ENCODE measurements around the gene ZMYND8. TPM values are rescaled to one million over a fixed set of nuclear protein-coding genes. Genes with fewer than 3 reads are reported as not detected.
"Not testable (repeated sequence)": the region's sequence is repeated elsewhere in the genome, so short reads cannot be mapped to it uniquely, and the experiment has no call there.

ZMYND8 gene
- total and polyA plus RNA-seq, 5 donors: 10.0 to 35.7 (median 31.4) TPM

GRCh38 chr20:47290666-47291430, 65.7 kb downstream of the ZMYND8 start:
- intact Hi-C loops (cut with DNase I): loop anchor here in 2 of 4 donors (5.0 to 10.0 kb wide), 2 partner anchors 84 to 91 kb away; no protein-coding TSS in a partner anchor
- 96% methylated on average over 11 of the region's 11 CpGs for WGBS
- ATAC-seq: no peak

GRCh38 chr20:47290008-47290407, 66.5 kb downstream of the ZMYND8 start:
- no peak for DNase-seq
- Histone ChIP-seq H3K27ac (ENCODE audit: low read length) (no peak overlapping the region), H3K4me1 (ENCODE audit: control insufficient read depth, insufficient read depth, low read length) (peaks cover under 1% of the 10 kb centered on the region), H3K27me3 (ENCODE audit: control insufficient read depth, insufficient read depth) (no peaks in the 10 kb centered on the region), H3K4me3 (ENCODE audit: low read length) (no peak overlapping the region), H3K9me3 (ENCODE audit: control insufficient read depth, low read length) (no peaks in the 10 kb centered on the region)
- 94% methylated on average over 3 of the region's 3 CpGs for WGBS
- no peak for ATAC-seq
- intact Hi-C loops (cut with DNase I): loop anchor here in 2 of 4 donors (5.0 to 10.0 kb wide), 2 partner anchors 85 to 92 kb away; no protein-coding TSS in a partner anchor

More at GRCh38 chr20:47290666-47291430, 65.7 kb downstream of the ZMYND8 start:
- peaks cover 3% of the 10 kb centered on the region for H3K4me1 ChIP-seq (ENCODE audit: control insufficient read depth, insufficient read depth, low read length)
- no peak overlapping the region for H3K27ac ChIP-seq (ENCODE audit: low read length)
- no peak for DNase-seq
- no peaks in the 10 kb centered on the region for H3K9me3 ChIP-seq (ENCODE audit: control insufficient read depth, low read length)
- H3K27me3 ChIP-seq (ENCODE audit: control insufficient read depth, insufficient read depth): no peaks in the 10 kb centered on the region
- H3K4me3 ChIP-seq (ENCODE audit: low read length): no peak overlapping the region

- no peaks in the 10 kb centered on the region for H3K4me1 ChIP-seq (ENCODE audit: control insufficient read depth, insufficient read depth, low read length)
- H3K9me3 ChIP-seq (ENCODE audit: control insufficient read depth, low read length): no peaks in the 10 kb centered on the region
- no peak overlapping the region for H3K4me3 ChIP-seq (ENCODE audit: low read length)
- intact Hi-C loops (cut with DNase I): no loop called here
- WGBS: 95% methylated on average over 3 of the region's 3 CpGs
- ATAC-seq (no peak), DNase-seq (no peak)
- no peak overlapping the region for H3K27ac ChIP-seq (ENCODE audit: low read length)
- no peaks in the 10 kb centered on the region for H3K27me3 ChIP-seq (ENCODE audit: control insufficient read depth, insufficient read depth)
Observed at GRCh38 chr20:47289096-47289495, 67.4 kb downstream of the ZMYND8 start.

- intact Hi-C loops (cut with DNase I); DNase-seq; H3K27me3 ChIP-seq (ENCODE audit: control insufficient read depth, insufficient read depth); H3K27ac ChIP-seq (ENCODE audit: low read length); H3K9me3 ChIP-seq (ENCODE audit: control insufficient read depth, low read length); ATAC-seq; H3K4me1 ChIP-seq (ENCODE audit: control insufficient read depth, insufficient read depth, low read length); H3K4me3 ChIP-seq (ENCODE audit: low read length): not testable (repeated sequence)
- 96% methylated on average over 8 of the region's 8 CpGs for WGBS
Observed at GRCh38 chr20:47288530-47288929, 68.0 kb downstream of the ZMYND8 start.

GRCh38 chr20:47287609-47288144, 68.8 kb downstream of the ZMYND8 start:
- Histone ChIP-seq H3K9me3 (ENCODE audit: control insufficient read depth, low read length) (no peaks in the 10 kb centered on the region), H3K4me1 (ENCODE audit: control insufficient read depth, insufficient read depth, low read length) (no peaks in the 10 kb centered on the region), H3K4me3 (ENCODE audit: low read length) (no peak overlapping the region), H3K27me3 (ENCODE audit: control insufficient read depth, insufficient read depth) (no peaks in the 10 kb centered on the region), H3K27ac (ENCODE audit: low read length) (no peak overlapping the region)
- ATAC-seq: no peak
- intact Hi-C loops (cut with DNase I): no loop called here
- no peak for DNase-seq
- 98% methylated on average over 6 of the region's 6 CpGs for WGBS

- ATAC-seq (no peak), DNase-seq (no peak)
- Histone ChIP-seq H3K27me3 (ENCODE audit: control insufficient read depth, insufficient read depth) (no peaks in the 10 kb centered on the region), H3K4me3 (ENCODE audit: low read length) (no peak overlapping the region), H3K9me3 (ENCODE audit: control insufficient read depth, low read length) (no peaks in the 10 kb centered on the region), H3K27ac (ENCODE audit: low read length) (no peak overlapping the region), H3K4me1 (ENCODE audit: control insufficient read depth, insufficient read depth, low read length) (no peaks in the 10 kb centered on the region)
- intact Hi-C loops (cut with DNase I): no loop called here
- WGBS: 87% methylated on average over 5 of the region's 5 CpGs
Observed at GRCh38 chr20:47286681-47287080, 69.8 kb downstream of the ZMYND8 start.

GRCh38 chr20:47285189-47285588, 71.3 kb downstream of the ZMYND8 start:
- Histone ChIP-seq H3K27me3 (ENCODE audit: control insufficient read depth, insufficient read depth) (no peaks in the 10 kb centered on the region), H3K4me1 (ENCODE audit: control insufficient read depth, insufficient read depth, low read length) (no peaks in the 10 kb centered on the region), H3K4me3 (ENCODE audit: low read length) (no peak overlapping the region), H3K9me3 (ENCODE audit: control insufficient read depth, low read length) (no peaks in the 10 kb centered on the region), H3K27ac (ENCODE audit: low read length) (no peak overlapping the region)
- intact Hi-C loops (cut with DNase I): no loop called here
- DNase-seq (no peak), ATAC-seq (no peak)
- WGBS: 89% methylated on average over 4 of the region's 4 CpGs

- intact Hi-C loops (cut with DNase I): no loop called here
- WGBS: 98% methylated on average over 5 of the region's 5 CpGs
- no peak overlapping the region for H3K27ac ChIP-seq (ENCODE audit: low read length)
- H3K4me3 ChIP-seq (ENCODE audit: low read length): no peak overlapping the region
- ATAC-seq: no peak
- no peaks in the 10 kb centered on the region for H3K4me1 ChIP-seq (ENCODE audit: control insufficient read depth, insufficient read depth, low read length)
- DNase-seq: no peak
- H3K9me3 ChIP-seq (ENCODE audit: control insufficient read depth, low read length): no peaks in the 10 kb centered on the region
- H3K27me3 ChIP-seq (ENCODE audit: control insufficient read depth, insufficient read depth): no peaks in the 10 kb centered on the region
Observed at GRCh38 chr20:47284373-47284772, 72.1 kb downstream of the ZMYND8 start.

GRCh38 chr20:47283411-47283810, 73.1 kb downstream of the ZMYND8 start:
- no peak for ATAC-seq
- Histone ChIP-seq H3K4me1 (ENCODE audit: control insufficient read depth, insufficient read depth, low read length) (no peaks in the 10 kb centered on the region), H3K9me3 (ENCODE audit: control insufficient read depth, low read length) (no peaks in the 10 kb centered on the region), H3K27me3 (ENCODE audit: control insufficient read depth, insufficient read depth) (no peaks in the 10 kb centered on the region), H3K4me3 (ENCODE audit: low read length) (no peak overlapping the region), H3K27ac (ENCODE audit: low read length) (no peak overlapping the region)
- WGBS: 53% methylated on average over 3 of the region's 3 CpGs
- no peak for DNase-seq
- intact Hi-C loops (cut with DNase I): no loop called here

GRCh38 chr20:47282864-47283263, 73.6 kb downstream of the ZMYND8 start:
- Histone ChIP-seq H3K27ac (ENCODE audit: low read length) (no peak overlapping the region), H3K4me1 (ENCODE audit: control insufficient read depth, insufficient read depth, low read length) (no peaks in the 10 kb centered on the region), H3K4me3 (ENCODE audit: low read length) (no peak overlapping the region), H3K27me3 (ENCODE audit: control insufficient read depth, insufficient read depth) (no peaks in the 10 kb centered on the region), H3K9me3 (ENCODE audit: control insufficient read depth, low read length) (no peaks in the 10 kb centered on the region)
- DNase-seq: no peak
- WGBS: 96% methylated on average over 2 of the region's 2 CpGs
- no peak for ATAC-seq
- intact Hi-C loops (cut with DNase I): no loop called here

- no peak for DNase-seq
- Histone ChIP-seq H3K4me1 (ENCODE audit: control insufficient read depth, insufficient read depth, low read length) (no peaks in the 10 kb centered on the region), H3K4me3 (ENCODE audit: low read length) (no peak overlapping the region), H3K9me3 (ENCODE audit: control insufficient read depth, low read length) (no peaks in the 10 kb centered on the region), H3K27me3 (ENCODE audit: control insufficient read depth, insufficient read depth) (no peaks in the 10 kb centered on the region), H3K27ac (ENCODE audit: low read length) (no peak overlapping the region)
- ATAC-seq: no peak
- intact Hi-C loops (cut with DNase I): no loop called here
- WGBS: 63% methylated on average over 4 of the region's 4 CpGs
Observed at GRCh38 chr20:47281376-47281775, 75.1 kb downstream of the ZMYND8 start.

Measured in right cardiac atrium (tissue), 5 donors.